Stomach smooth muscle (tissue), 2 donors: ENCODE measurements around the gene DOCK10.

Source experiments
- H3K27ac ChIP-seq: one replicate; pipeline ENCODE4 v1.7.0; 2013; ENCODE audit warnings: mild to moderate bottlenecking, low read length, inconsistent platforms
- H3K27me3 ChIP-seq, 2 donors: one replicate each; pipeline ENCODE4 v1.7.0; 2013; ENCODE audit warnings: low read length in 2 of 2; ENCODE audit not compliant: insufficient read depth in 2 of 2, control insufficient read depth in 1 of 2
- H3K36me3 ChIP-seq, 2 donors: one replicate each; pipeline ENCODE4 v1.7.0; 2013; ENCODE audit warnings: low read length in 2 of 2; ENCODE audit not compliant: control insufficient read depth in 2 of 2, insufficient read depth in 2 of 2
- H3K4me1 ChIP-seq: one replicate; pipeline ENCODE4 v1.7.0; 2013; ENCODE audit warnings: low read length; ENCODE audit not compliant: control insufficient read depth, insufficient read depth
- H3K4me3 ChIP-seq, 2 donors: one replicate each; pipeline ENCODE4 v1.7.0; 2013; ENCODE audit warnings: low read length in 2 of 2
- H3K9ac ChIP-seq, 2 donors: one replicate each; pipeline ENCODE4 v1.7.0; 2013; ENCODE audit warnings: low read length in 2 of 2, mild to moderate bottlenecking in 1 of 2
- H3K9me3 ChIP-seq, 2 donors: one replicate each; pipeline ENCODE4 v1.7.0; 2013; ENCODE audit warnings: low read length in 2 of 2; ENCODE audit not compliant: control insufficient read depth in 2 of 2
- donor health status: healthy.
- donor health status: Pancreatic carcinoma.

The DOCK10 gene

DNA sequence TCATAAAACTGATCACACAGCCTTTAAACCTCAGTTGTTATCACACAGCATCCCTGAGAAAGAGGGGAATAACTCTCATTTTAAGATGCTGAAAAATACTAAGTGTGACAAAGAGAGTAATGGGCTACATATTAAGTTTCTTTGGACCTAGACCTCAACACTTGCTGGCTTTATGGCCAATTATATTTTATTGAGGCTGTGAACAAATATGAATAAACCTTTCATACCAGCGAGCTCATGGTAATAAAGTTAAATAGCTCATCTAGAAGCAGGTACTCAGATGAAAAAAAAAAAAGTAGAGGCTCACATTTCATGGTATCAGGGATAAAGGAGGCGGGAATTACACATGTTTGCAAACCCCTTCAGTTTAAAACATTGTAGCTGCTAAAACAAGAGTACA lies 75.7 kb downstream of the DOCK10 start:
- Histone ChIP-seq H3K4me1 (no peaks in the 10 kb centered on the region), H3K9me3 (no peaks in the 10 kb centered on the region), H3K36me3 (no peaks in the 10 kb centered on the region), H3K27ac (no peak overlapping the region), H3K27me3 (no peaks in the 10 kb centered on the region), H3K4me3 (no peak overlapping the region), H3K9ac (no peak overlapping the region)

GRCh38 chr2:224959556-224959955 lies 82.7 kb downstream of the DOCK10 start:
- Histone ChIP-seq H3K4me3 (no peak overlapping the region), H3K9ac (no peak overlapping the region), H3K27ac (no peak overlapping the region), H3K4me1 (no peaks in the 10 kb centered on the region), H3K27me3 (no peaks in the 10 kb centered on the region), H3K9me3 (no peaks in the 10 kb centered on the region), H3K36me3 (no peaks in the 10 kb centered on the region)

- Histone ChIP-seq H3K9ac (no peak overlapping the region), H3K27me3 (no peaks in the 10 kb centered on the region), H3K4me3 (no peak overlapping the region), H3K27ac (no peak overlapping the region), H3K9me3 (no peaks in the 10 kb centered on the region), H3K36me3 (no peaks in the 10 kb centered on the region), H3K4me1 (no peaks in the 10 kb centered on the region)
These were observed 83.4 kb downstream of the DOCK10 start for GRCh38 chr2:224958873-224959272.

- no peaks in the 10 kb centered on the region for H3K36me3 ChIP-seq
- H3K4me1 ChIP-seq, result no peaks in the 10 kb centered on the region
- H3K27me3 ChIP-seq, result no peaks in the 10 kb centered on the region
- H3K9me3 ChIP-seq, result no peaks in the 10 kb centered on the region
- H3K27ac ChIP-seq, result no peak overlapping the region
- H3K9ac ChIP-seq, result no peak overlapping the region
- no peak overlapping the region for H3K4me3 ChIP-seq
These were observed 83.8 kb downstream of the DOCK10 start for GRCh38 chr2:224958462-224958857.

DNA sequence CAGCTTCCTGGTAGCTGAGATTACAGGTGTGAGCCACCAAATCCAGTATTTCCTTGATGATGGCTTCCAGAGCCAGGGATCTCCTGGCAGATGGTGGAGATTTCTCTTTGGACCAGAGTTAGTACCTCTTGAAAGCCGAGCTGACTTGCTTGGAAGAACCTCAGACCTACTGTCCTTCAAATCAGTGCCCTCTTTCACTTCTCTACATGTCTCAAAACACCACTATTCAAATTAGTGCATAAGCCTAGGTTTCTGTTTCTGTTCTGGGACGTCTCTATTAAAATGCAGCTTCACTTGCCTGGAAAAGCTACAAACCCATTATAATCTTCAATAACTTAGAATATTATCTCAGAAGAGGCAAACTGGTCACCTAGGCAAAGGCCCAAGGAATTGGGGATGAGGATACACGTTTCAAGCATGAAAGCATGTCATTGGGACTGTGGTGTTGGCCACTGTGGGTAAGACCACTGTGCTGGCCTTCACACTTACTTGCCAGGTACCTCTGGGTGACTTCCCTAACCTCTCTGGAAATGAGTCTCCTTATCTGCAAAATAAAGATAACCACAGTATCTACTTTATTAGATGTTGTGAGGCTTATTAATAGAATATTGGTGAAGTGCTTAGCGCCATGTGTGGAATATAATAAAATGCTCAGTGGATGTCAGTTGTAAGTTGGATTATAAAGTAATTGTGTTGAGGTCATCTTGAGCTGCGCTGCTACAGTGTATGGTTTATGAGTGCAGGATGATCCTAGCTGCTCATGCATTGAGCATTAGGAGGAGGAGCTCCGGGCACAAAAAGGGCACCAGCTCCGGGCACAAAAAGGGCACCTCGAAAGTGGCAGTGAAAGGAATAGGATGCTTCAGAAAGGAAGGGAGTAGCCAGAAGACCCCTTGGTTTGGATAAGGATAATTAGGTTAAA lies 84.5 kb downstream of the DOCK10 start:
- Histone ChIP-seq H3K27me3 (no peaks in the 10 kb centered on the region), H3K4me1 (no peaks in the 10 kb centered on the region), H3K9me3 (no peaks in the 10 kb centered on the region), H3K27ac (no peak overlapping the region), H3K36me3 (no peaks in the 10 kb centered on the region), H3K9ac (no peak overlapping the region), H3K4me3 (no peak overlapping the region)

DNA sequence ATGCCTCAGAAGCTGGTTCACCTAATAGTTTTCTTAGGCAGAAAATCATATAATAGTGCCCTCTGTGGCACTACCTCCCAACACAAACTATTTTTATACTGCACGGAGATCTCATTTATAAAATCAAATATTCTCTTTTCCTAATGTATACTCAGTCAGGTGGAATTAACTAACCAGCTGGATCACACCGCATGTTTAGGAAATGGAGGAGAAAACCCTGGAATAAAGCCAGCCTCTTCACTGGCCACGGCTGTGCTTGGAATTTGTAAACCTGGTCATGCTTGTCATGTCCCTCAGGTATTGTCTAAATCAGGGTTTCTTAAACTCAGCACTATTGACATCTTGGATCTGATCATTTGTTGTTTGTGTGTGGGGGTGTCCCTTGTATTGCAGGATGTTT lies 85.6 kb downstream of the DOCK10 start:
- Histone ChIP-seq H3K9ac (no peak overlapping the region), H3K27me3 (no peaks in the 10 kb centered on the region), H3K36me3 (no peaks in the 10 kb centered on the region), H3K9me3 (no peaks in the 10 kb centered on the region), H3K27ac (no peak overlapping the region), H3K4me1 (no peaks in the 10 kb centered on the region), H3K4me3 (no peak overlapping the region)

DNA sequence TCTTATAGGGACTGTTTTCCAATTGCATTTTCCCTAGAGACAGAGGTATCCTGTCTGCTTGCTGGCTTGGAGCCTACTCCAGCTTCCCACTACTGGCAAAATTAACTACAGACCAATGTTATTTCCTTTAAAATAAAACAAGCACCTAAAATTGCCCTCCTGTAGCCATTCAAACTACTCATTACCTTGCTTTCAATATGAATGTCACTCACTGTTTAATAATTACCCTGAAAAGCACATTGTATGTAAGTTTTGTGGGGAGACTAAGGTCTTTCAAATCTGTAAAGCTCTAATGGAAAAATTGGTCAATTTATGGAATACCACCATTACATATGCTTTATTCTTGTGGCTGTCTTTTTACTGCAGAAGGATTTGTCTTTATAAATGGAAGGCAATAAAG lies 87.3 kb downstream of the DOCK10 start:
- H3K4me1 ChIP-seq, result no peaks in the 10 kb centered on the region
- H3K27ac ChIP-seq, result no peak overlapping the region

GRCh38 chr2:224952936-224953657 lies 89.2 kb downstream of the DOCK10 start:
- Histone ChIP-seq H3K4me1 (no peaks in the 10 kb centered on the region), H3K27ac (no peak overlapping the region), H3K36me3 (no peaks in the 10 kb centered on the region), H3K9ac (no peak overlapping the region), H3K4me3 (no peak overlapping the region), H3K27me3 (no peaks in the 10 kb centered on the region), H3K9me3 (no peaks in the 10 kb centered on the region)

More for the DNA sequence above, 87.3 kb downstream of the DOCK10 start:
- no peak overlapping the region for H3K9ac ChIP-seq
- H3K4me3 ChIP-seq, result no peak overlapping the region
- no peaks in the 10 kb centered on the region for H3K27me3 ChIP-seq
- no peaks in the 10 kb centered on the region for H3K36me3 ChIP-seq
- no peaks in the 10 kb centered on the region for H3K9me3 ChIP-seq

DNA sequence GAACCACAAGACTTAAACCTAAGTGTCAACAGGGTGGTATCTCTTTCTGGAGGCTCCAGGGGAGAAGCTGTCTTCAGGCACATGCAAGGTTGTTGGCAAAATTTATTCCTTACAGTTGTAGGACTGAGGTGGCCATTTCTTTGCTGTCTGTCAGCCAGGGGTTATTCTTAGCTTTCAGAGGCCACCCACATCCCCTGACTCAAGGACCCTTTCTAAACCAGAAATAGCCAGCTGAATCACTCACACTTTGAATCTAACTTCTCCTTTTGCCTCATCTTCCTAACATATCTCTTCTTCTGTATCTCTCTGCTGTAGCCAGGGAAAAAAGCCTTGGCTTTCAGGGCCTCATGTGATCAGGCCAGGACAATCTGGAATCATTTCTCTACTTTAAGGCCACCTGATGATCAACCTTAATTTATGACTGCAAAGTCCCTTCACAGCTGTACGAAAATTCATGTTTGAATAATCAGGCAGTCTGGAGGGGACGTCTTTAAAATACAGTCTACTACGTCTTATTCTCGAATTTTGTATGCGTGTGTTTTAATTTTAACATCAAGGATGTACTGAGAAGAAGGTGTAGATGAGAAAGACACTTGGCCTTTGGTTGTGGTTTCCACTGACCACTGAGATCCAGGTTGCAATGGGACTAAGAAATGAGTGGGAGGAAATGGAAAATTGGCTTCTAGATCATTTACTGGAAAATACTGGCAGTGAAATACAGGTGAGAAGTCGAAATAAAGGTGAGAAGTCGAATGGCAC lies 90.4 kb downstream of the DOCK10 start:
- Histone ChIP-seq H3K4me3 (no peak overlapping the region), H3K4me1 (no peaks in the 10 kb centered on the region), H3K27me3 (no peaks in the 10 kb centered on the region), H3K9me3 (no peaks in the 10 kb centered on the region), H3K9ac (no peak overlapping the region), H3K36me3 (no peaks in the 10 kb centered on the region), H3K27ac (no peak overlapping the region)

DNA sequence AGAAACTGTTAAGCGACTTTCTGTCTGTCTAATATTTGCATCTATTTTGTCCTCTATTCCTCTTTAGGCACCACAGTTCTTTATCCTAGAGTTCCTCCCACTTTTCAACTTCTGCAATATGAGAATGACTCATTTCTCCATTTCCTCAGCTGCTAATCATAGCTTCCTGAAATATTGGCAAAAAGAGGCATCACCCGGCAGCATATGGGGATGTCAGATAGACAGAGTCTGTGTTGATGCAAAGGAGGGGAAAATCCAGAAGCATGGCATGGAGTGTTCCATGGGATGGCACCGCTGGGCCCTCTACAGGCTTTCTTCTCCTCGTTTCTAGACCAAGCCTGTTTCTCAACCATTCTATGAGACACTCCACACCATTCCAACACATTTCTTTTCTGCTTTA lies 93.4 kb downstream of the DOCK10 start:
- H3K9ac ChIP-seq, result no peak overlapping the region
- no peaks in the 10 kb centered on the region for H3K36me3 ChIP-seq
- H3K27me3 ChIP-seq, result no peaks in the 10 kb centered on the region
- H3K4me3 ChIP-seq, result no peak overlapping the region
- no peak overlapping the region for H3K27ac ChIP-seq
- no peaks in the 10 kb centered on the region for H3K4me1 ChIP-seq
- no peaks in the 10 kb centered on the region for H3K9me3 ChIP-seq
